HL-60 (cell line): Measurements from ENCODE around the gene NXF3.

ENCODE experiments used
- DNase-seq, 2 experiments: peaks; one replicate each; pipeline ENCODE4 v3.0.0-alpha.2; 2010 to 2020; ENCODE audit warnings: low read depth in 1 of 2, low spot score in 1 of 2
- H3K27ac ChIP-seq: fragments of 250-450 bp; sonication (Bioruptor Pico); replicated peaks from 2 replicates; pipeline ENCODE4 v1.5.1; 2020; ENCODE audit warnings: mild to moderate bottlenecking, moderate library complexity
- H3K27me3 ChIP-seq: fragments of 250-450 bp; sonication (Bioruptor Pico); 2 replicates; pipeline ENCODE4 v1.5.1; 2021; ENCODE audit warnings: mild to moderate bottlenecking, moderate library complexity; ENCODE audit not compliant: insufficient read depth, poor library complexity, severe bottlenecking
- H3K4me3 ChIP-seq: replicated peaks from 2 replicates; pipeline ENCODE4 v1.5.1; 2011; ENCODE audit warnings: mild to moderate bottlenecking, control low read depth, low read length; ENCODE audit not compliant: insufficient read depth
- CTCF ChIP-seq: IDR thresholded peaks from one replicate; pipeline ENCODE4 v1.5.1; 2011; ENCODE audit warnings: low read length, control low read depth, inconsistent platforms; ENCODE audit not compliant: insufficient read depth
- GABPA ChIP-seq: IDR thresholded peaks from 2 replicates; pipeline ENCODE4 v1.6.1; 2012; ENCODE audit warnings: low read depth
- POLR2AphosphoS5 ChIP-seq: IDR thresholded peaks from 2 replicates; pipeline ENCODE4 v1.6.1; 2012; ENCODE audit warnings: low read depth
- REST ChIP-seq: IDR thresholded peaks from 2 replicates; pipeline ENCODE4 v1.6.1; 2012; ENCODE audit warnings: low read depth; ENCODE audit not compliant: insufficient replicate concordance
- SPI1 ChIP-seq: IDR thresholded peaks from 2 replicates; pipeline ENCODE4 v1.6.1; 2012; ENCODE audit warnings: low read depth, mild to moderate bottlenecking, borderline replicate concordance

Gene NXF3

GRCh38 chrX:103073467-103073866 is 19.5 kb downstream of the NXF3 start:
- no peak for TF ChIP-seq GABPA
- no peak for DNase-seq
- Histone ChIP-seq H3K27me3 (no peaks in the 10 kb centered on the region), H3K4me3 (no peak overlapping the region), H3K27ac (no peak overlapping the region)

GRCh38 chrX:103066606-103067005 is 26.3 kb downstream of the NXF3 start:
- no peak overlapping the region for H3K27ac ChIP-seq
- TF ChIP-seq POLR2AphosphoS5: no peak
- no peak for TF ChIP-seq SPI1
- no peak for TF ChIP-seq REST
- TF ChIP-seq GABPA: no peak
- no peak for TF ChIP-seq CTCF
- H3K4me3 ChIP-seq: no peak overlapping the region
- H3K27me3 ChIP-seq: no peaks in the 10 kb centered on the region
- no peak for DNase-seq

GRCh38 chrX:103063918-103064434 is 29.0 kb downstream of the NXF3 start, which contains the start of gene BEX1:
TSS of gene BEX1 (minus strand) at chrX:103064171. CDS start at chrX:103063274, 897 bp downstream.
- DNase-seq: peak; percentile 20 to 79
- H3K4me3 ChIP-seq: peak within 1 kb of the TSS; percentile 69
- H3K27me3 ChIP-seq: no peaks in the 10 kb centered on the region
- peak within 1 kb of the TSS; percentile 78 for H3K27ac ChIP-seq
- TF ChIP-seq CTCF: no peak
- TF ChIP-seq GABPA: no peak
- TF ChIP-seq REST: no peak
- no peak for TF ChIP-seq SPI1
- no peak for TF ChIP-seq POLR2AphosphoS5

GRCh38 chrX:103063191-103063845 is 29.6 kb downstream of the NXF3 start:
- no peaks in the 10 kb centered on the region for H3K27me3 ChIP-seq
- H3K4me3 ChIP-seq: peak overlapping the region; percentile 69
- TF ChIP-seq SPI1 (no peak), REST (peak; percentile 94)
- H3K27ac ChIP-seq: peak overlapping the region; percentile 78
- DNase-seq: peak in 1 of 2 experiments; percentile 14
